HEK293 (cell line): Measurements from ENCODE around the gene IRF2.

ENCODE experiments used
- CTCF ChIP-seq: fragments of 450-650 bp; formaldehyde crosslinking; IDR thresholded peaks from 2 replicates; pipeline ENCODE4 v1.5.1; 2016; ENCODE audit warnings: missing biosample characterization, missing genetic modification characterization
- REST ChIP-seq: fragments of 450-650 bp; formaldehyde crosslinking; IDR thresholded peaks from 2 replicates; pipeline ENCODE4 v1.5.1; 2016; ENCODE audit warnings: missing biosample characterization, missing genetic modification characterization
- ZBTB20 ChIP-seq: fragments of 450-650 bp; formaldehyde crosslinking; IDR thresholded peaks from 2 replicates; pipeline ENCODE4 v1.5.1; 2016; ENCODE audit warnings: missing biosample characterization, missing genetic modification characterization
- ZFP41 ChIP-seq: fragments of 450-650 bp; formaldehyde crosslinking; IDR thresholded peaks from 2 replicates; pipeline ENCODE4 v1.5.1; 2016; ENCODE audit warnings: missing biosample characterization, missing genetic modification characterization, borderline replicate concordance
- ZNF777 ChIP-seq: fragments of 450-650 bp; formaldehyde crosslinking; IDR thresholded peaks from 2 replicates; pipeline ENCODE4 v1.5.1; 2017; ENCODE audit warnings: missing biosample characterization, missing genetic modification characterization, borderline replicate concordance
- ZNF791 ChIP-seq: fragments of 450-650 bp; formaldehyde crosslinking; IDR thresholded peaks from 2 replicates; pipeline ENCODE4 v1.5.1; 2016; ENCODE audit warnings: missing biosample characterization, missing genetic modification characterization
- ZSCAN18 ChIP-seq: fragments of 450-650 bp; formaldehyde crosslinking; IDR thresholded peaks from 2 replicates; pipeline ENCODE4 v1.5.1; 2016; ENCODE audit warnings: missing biosample characterization, missing genetic modification characterization
- ZSCAN30 ChIP-seq: fragments of 450-650 bp; IDR thresholded peaks from 2 replicates; pipeline ENCODE4 v1.5.1; 2018; ENCODE audit warnings: missing biosample characterization, mild to moderate bottlenecking, missing genetic modification characterization, moderate library complexity

GRCh38 chr4:184380707-184381106 is 93.6 kb downstream of the IRF2 start:
- TF ChIP-seq ZSCAN30 (tag by site-specific recombination), result no peak
- TF ChIP-seq ZFP41, result no peak
- TF ChIP-seq ZSCAN18 (tag by site-specific recombination), result no peak
- TF ChIP-seq ZBTB20 (tag by site-specific recombination), result no peak
- TF ChIP-seq ZNF777 (tag by site-specific recombination), result no peak
- TF ChIP-seq CTCF (tag by site-specific recombination), result no peak
- TF ChIP-seq ZNF791, result no peak
- no peak for TF ChIP-seq REST (tag by site-specific recombination)
